ENCODE measurements around the gene R3HDM1.
A peak's percentile ranks its signal among the peaks of the same experiment; 100 is the strongest.
"Not testable (repeated sequence)": the region's sequence is repeated elsewhere in the genome, so short reads cannot be mapped to it uniquely, and the experiment has no call there.

Gene R3HDM1

DNA sequence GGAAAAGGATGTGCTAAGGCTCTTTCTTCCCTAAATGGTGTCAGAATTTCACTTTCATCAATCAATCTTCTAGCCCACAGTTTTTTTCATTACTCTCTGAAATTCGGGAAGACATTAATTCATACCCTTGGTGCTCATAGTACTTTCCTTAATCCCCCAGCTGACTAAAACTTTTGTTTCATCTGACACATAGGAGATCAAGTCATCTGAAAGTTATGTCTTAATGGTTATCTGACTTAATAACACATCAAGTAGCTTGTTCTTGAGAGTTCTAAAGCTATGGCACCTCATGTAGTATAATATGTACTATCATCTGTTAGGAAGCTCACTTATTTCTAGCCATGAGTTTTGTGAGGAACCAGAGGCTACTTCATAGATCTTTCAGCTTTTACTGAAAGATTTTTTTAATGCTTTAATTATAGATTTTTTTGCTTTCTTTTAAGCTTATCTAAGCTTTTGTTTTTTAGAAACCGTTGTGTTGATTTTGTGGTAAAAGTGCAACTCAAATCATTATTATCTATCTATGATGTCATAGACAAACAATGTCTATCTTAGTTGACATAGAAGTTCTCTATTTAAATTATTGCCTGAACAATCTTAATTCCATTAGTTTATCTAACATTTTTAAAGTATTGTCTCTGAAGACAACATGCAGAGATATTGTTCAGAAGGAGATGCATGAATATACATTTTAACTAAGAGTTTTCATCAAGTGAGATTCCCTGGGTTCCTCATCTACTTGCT lies 116.7 kb downstream of the R3HDM1 start:
- DNase-seq: no peak

DNA sequence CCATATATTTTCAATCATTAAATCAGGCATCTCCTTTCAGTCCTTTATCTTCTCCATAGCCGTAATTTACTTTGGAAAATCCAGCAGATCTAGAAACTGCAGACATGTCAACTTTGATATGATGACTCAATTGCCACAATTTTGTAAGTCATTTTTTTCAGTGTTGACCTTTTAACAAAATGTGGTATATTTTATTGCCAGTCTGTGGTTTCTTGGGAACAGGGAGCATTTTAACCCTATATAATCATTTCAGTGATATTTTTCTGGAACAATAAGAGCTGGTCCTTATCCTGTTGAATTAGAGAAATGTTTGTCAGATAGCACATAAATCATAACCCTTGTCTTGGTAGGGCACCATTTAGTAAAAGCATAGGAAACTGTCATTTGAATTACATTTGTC lies 119.4 kb downstream of the R3HDM1 start:
- DNase-seq: no peak

DNA sequence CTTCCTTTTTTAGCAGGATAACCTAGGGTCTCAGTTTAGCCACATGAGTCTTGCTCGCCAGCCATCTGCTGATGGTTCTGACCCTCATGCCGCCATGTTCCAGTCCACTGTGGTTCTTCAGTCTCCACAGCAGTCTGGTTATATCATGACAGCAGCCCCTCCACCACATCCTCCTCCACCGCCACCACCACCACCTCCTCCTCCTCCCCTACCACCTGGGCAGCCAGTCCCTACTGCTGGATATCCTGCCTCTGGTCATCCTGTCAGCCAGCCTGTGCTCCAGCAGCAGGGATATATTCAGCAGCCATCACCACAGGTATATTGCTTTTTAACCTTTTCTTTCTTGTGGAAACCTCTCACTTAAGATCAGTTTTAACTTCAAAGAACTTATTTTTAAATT lies 120.4 kb downstream of the R3HDM1 start:
- DNase-seq: no peak

DNA sequence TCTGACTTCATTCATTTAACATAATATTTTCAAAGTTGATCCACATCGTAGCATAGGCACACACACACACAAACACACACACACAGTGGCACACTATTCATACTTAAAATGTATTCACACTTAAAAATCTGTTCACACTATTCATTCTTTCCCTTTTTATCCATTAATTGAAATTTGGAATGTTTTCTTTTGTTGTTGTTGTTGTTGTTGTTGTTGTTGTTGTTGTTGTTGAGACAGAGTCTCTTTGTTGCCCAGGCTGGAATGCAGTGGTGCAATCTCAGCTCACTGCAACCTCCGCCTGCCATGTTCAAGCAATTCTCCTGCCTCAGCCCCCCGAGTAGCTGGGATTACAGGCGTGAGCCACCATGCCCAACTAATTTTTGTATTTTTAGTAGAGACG lies 123.0 kb downstream of the R3HDM1 start:
- not testable (repeated sequence) for DNase-seq

DNA sequence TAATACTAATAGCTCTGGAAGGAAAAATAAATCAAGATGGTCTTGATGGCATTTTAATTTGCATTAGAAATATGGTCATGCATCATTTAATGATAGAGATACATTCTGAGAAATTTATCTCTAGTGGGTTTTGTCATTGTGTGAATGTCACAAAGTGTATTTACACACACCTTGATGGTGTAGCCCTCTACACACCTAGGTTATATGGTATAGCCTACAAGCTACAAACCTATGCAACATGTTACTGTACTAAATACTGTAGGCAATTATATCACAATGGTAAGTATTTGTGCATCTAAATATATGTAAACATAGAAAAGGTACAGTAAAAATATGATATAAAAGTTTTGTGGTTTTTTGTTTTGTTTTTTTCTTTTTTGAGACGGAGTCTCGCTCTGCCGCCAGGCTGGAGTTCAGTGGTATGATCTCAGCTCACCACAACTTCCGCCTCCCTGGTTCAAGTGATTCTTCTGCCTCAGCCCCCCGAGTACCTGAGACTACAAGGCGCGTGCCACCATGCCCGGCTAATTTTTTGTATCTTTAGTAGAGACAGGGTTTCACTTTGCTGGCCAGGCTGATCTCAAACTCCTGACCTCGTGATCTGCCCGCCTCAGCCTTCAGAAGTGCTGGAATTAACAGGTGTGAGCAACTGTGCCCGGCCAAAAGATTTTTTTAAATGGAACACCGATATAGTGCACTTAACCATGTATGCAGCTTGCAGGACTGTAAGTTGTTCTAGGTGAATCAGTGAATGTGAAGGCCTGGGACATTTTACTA lies 126.7 kb downstream of the R3HDM1 start:
- DNase-seq: peak; percentile 60

DNA sequence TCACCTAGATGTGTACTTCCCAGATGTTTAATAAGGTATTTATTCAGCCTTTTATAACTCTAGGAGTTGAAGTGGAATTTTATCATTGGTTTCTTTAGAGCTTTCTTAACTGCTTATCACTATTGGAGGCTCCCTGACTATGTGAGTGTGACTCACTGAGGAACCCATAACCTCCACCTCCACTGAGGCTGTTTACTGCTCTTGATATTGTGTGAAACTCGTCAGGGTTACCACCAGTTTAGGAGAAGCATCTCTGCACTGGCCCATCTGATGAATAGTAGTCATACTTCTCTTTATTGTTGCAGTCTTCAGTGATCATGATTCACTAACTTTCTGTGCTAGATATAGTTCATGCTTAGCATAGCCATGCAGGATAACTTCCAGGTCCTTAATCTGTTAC lies 130.8 kb downstream of the R3HDM1 start:
- DNase-seq: no peak

DNA sequence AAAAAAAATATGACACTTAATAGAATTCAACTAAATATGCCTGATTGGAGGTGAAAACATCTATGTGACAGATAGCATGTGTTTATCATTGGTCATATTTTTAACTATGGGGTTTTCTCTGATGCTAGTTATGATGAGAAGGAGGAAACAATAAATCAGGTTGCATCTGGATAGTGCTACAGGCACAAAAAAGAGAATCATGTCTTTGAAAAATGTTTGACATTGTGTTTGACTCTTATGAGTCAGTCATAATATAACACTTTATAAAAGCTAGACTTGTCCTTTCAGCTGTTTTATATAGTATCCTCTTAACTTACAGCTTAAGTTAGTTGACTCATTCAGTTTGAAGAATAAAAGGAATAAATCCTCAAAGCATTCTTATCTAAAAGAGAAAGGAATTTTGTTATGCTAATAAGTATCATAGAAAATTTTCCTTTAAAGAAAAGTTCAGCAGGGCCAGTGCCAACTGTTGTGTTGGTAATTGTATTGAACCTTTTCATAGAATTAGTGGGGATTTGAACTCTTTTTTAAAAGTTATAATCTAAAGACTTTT lies 131.9 kb downstream of the R3HDM1 start:
- no peak for DNase-seq

DNA sequence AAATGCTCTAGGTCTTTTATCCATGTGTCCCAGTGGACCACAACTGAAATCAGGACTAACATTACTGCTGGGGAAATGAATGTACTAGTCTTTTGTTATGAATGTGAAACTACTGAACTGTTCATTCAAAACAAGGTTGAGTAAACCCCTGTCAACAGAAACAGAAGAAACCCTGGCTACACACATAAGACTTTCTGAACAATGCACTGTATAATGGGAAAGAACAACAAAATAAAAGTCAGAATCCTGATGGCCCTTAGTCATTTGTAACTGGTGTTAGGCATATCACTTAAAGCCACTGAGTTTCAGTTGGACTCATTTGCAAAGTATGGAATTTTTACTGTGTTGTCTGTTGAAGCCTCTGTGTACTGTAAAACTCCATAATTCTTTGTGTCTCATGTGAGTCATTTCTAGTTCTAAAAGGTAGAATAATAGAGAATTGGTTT lies 133.4 kb downstream of the R3HDM1 start:
- no peak for DNase-seq

DNA sequence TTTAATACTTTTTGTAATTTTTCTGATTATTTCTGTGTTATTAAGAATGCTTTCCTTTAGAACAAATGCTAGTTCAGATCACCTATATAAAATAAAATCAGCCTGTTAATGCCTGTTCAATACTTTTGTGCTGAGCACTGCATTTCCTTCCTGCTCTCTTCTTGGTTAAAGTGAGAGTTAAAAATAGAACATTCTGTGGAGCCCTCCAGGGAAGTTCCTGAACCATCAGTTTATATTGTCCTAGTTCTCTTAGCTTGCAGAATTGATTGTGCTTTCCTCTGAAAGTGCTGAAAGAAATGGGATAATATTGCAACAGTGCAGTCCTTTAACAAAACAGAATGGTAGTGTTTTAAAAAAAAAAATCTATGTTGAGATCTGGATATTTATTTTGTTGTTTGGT lies 135.8 kb downstream of the R3HDM1 start:
- no peak for DNase-seq

DNA sequence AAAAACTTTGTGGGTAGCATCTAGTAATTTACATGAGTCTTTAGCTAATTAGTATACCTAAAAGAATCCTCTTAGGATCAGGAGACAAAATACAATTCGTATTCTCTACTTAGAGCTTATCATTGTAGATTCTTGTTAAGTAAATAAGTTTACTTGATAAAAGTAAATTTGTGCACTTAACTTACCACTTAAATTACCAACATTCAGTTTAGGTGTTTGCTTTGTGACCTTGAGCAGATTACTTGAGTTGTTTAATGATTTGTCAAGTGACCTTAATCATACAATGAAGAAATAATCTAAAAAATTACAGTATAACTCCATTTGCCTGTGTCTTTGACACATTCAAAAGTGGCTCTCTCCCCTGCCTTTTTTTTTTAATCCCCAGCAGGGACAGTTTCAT lies 143.2 kb downstream of the R3HDM1 start:
- DNase-seq: no peak

DNA sequence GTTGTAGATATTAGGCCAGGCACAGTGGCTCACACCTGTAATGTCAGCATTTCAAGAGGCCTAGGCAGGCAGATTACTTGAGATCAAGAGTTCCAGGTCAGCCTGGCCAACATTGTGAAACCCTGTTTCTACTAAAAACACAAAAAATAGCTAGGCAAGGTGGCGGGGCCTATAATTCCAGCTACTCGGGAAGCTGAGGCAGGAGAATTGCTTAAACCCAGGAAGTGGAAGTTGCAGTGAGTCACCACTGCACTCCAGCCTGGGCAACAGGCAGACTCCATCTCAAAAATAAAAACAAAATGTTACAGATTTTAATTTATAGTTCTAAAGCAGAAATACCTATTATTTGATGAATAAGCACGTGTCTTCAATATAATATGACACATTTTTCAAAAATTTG lies 144.7 kb downstream of the R3HDM1 start:
- DNase-seq: no peak

DNA sequence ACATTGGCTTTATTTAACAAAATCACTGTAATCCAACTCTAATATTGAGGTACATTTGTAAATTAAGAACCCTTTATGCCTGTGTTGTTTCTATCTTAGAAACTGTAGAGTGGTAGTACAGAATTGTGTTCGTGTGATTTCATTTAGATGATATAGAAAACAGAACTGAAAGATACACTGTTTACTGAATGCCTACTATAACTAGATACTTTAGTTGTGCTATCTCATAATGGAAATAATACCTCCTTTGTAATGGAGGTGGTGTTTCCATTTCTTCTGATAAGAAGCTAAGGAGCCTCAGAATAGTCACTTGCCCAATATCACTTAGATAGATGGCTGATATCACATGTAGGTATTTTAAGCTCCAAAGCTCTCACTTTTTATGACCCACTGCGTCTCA lies 147.8 kb downstream of the R3HDM1 start:
- no peak for DNase-seq

DNA sequence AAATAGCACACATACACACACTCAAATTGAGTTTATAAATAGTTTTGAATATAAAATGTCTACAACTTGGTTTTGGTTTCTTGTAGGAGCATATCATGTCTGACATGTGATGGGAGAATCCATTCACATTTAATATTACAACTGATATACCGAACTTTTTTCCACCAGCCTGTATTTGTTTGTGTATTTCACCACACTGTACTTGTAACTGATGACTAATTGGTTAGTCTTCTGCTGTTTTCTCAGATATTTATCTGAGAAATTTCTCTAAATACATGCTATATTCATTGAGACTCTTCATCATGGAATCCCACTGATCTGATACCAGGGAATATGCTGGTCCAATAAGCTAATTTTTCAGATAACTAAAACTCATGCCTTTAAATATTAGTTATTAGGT lies 154.1 kb downstream of the R3HDM1 start:
- DNase-seq: no peak

DNA sequence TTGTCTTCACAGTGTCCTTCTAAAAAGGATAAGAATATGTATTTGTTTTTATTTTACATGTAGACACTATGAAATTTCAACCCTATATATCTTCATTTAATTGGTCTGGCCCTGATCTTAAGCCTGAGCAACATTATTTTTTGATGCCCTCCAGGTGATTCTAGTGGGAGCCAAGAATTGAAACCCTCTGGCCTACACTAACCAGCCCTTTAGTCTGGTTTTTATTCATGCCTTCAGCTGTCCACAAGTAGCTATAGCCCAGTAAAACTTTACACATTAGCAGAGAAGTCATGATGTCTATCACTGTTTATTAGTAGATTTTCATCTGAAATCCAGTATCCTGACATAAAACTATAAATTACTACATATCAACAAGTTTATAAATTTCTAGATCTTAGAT lies 157.7 kb downstream of the R3HDM1 start:
- no peak for DNase-seq

DNA sequence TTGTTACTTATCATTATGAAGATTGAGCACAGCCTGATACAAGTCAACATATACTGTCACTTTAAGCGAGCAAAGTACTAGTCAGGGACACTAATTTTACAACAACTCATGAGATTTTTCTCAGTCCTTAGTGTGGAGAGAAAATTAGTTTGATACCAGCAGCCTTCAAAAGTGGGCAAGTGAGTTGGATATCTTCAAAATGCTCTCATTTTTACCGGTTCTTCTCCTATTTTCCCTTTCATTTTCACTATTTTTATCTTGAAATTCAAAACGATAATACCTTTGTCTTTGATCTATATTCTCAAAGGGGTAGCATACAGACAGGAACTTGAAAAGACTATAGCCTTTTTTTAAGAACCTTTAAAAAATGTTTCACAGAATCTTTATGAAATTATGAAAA lies 158.4 kb downstream of the R3HDM1 start:
- no peak for DNase-seq

DNA sequence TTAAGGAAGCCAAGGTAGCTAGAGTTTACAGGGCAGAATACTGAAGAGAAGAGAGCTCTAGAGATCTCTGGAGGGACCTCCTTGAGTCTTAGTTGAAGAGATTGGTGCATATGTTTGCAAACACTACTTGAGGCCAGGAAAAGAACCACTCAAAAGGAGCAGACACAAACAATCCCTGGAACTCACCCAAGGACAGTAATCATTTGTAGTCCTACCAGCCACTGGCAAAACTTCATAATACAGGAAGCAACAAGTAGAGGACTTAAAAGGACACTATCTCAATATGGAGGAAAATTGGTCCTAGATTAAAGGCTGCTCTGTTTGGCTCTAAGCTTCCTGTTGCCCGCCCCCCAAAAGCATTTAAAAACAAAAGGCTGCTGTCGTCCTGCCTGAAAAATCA lies 163.4 kb downstream of the R3HDM1 start:
- no peak for DNase-seq

DNA sequence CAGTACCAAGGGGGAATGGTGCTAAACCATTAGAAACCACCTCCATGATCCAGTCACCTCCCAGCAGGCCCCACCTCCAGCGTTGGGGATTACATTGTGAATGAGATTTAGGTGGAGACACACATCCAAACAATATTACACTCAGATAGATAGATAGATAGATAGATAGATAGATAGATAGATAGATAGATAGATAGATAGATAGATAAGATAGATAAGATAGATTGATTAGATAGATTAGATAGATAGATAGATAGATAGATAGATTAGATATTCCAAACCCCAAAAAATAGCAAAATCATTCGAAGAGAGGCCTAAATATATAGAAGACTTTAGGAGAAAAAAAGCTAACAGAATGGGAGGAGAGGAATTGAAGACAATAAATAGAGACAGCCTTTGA lies 167.6 kb downstream of the R3HDM1 start:
- DNase-seq: no peak

DNA sequence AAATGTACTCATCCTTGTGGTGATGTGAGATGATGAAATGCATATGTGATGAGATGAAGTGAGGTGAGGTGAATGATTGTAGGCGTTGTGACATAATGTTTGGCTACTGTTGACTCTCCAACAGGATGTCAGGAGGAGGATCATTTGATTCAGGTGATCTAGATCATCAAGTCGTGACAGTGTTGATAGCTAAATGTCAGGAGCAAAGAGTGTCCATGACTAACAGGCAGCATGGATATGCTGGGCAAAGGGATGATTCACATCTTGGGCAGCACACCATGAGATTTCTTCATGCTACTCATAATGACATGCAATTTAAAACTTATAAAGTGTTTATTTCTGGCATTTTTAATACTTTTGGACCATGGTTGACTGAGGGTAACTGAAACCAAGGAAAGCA lies 170.2 kb downstream of the R3HDM1 start:
- DNase-seq: no peak

DNA sequence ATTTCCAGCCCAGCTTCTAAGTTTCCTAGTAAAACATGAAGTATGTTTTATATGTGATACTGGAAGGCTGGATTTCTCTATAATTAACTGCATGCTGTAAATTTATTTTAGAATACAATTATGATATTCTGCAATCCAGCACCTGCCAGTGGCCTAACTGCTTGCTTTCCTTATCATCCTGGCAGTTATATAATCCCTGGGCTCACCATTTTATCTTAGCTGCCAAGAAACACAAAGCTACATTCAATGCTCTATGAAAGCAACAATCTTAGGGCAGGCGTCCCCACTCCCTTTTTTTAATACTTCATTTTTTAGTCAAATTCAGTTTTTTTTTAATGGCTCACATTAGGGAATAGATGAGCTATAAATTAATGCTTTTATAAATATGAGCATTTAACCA lies 172.0 kb downstream of the R3HDM1 start:
- DNase-seq: no peak

DNA sequence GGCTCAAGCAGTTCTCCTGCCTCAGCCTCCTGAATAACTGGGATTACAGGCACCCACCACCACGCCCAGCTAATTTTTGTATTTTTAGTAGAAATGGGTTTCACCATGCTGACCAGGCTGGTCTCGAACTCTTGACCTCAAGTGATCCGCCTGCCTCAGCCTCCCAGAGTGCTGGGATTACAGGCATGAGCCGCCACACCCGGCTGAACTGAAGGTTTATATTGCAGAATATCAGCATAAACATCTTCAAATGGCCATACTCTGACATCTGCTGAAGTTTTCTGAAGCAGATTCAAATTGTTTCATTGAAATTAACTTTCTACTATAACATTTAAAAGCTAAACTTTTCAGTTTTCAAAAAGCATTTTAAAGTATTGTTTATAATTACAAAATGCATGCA lies 172.8 kb downstream of the R3HDM1 start:
- not testable (repeated sequence) for DNase-seq

DNA sequence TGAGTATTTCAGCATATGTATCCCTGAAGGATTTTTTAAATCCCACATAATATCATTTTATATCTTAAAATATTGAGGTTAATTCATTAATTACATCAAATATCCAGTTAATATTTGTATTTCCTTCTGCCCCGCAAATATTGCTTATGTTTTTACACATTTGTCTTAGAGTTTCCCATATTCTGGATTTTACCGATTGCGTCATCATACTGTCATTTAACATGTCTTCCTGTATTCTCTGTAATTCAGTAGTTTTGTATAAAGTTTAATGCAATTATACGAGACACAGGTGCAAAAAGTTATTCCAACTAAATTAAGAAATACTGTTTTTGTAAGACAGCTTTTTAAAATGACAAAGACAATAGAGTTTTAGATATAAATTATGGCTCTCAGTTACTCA lies 176.9 kb downstream of the R3HDM1 start:
- no peak for DNase-seq

DNA sequence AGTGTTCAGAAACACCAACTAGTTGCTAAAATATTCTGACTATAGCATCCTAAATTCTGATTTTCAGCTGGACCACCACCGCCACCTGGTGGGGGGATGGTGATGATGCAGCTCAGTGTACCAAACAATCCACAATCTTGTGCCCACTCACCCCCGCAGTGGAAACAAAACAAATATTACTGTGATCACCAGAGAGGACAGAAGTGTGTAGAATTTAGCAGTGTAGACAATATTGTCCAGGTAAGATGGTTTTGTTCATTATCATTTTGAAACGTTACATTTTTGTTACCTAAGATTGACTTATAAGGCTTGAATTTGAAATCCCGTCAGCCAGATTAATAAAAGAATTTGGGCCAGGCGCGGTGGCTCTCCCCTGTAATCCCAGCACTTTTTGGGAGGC lies 178.7 kb downstream of the R3HDM1 start:
- peak; percentile 80 for DNase-seq

DNA sequence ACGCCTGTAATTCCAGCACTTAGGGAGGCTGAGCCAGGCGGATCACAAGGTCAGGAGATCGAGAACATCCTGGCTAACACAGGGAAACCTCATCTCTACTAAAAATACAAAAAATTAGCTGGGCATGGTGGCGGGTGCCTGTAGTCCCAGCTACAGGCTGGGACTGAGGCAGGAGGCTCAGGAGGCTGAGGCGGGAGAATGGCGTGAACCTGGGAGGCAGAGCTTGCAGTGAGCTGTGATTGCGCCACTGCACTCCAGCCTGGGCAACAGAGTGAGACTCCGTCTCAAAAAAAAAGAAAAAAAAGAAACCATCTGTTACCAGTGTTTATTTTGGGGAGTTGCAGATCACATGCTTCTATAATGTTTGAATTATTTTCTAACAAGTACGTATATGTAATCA lies 183.8 kb downstream of the R3HDM1 start:
- not testable (repeated sequence) for DNase-seq

DNA sequence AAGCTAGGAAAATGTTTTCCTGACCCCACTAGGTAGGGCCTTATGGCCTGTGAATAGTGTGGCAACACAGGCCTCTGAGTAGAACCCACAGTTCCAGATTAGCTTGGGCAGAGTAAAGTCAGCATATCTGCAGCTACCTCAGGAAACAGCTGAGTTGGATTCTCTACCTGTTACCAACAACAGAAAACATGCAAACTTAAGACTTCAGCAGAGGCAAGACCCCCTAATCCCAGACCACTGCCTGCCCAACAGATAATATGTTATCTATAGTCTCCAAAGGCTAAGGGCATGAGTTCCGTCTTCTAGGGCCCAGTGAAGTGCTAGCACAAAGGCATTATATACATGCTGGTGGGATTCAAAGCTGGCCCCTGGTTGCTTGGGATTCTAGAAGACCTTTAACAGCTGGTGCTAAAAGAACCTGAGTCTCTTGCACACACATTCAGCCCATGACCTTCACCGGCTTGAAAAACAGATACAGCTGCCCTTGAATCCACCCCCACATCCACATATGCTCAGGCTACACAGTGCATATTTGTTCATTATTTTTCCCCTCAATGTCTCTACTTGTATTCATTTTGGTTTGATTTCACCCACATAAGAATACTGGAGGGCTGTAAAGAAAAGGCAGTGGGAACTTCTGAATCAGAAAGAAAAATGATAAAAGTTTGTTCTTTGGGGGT lies 196.9 kb downstream of the R3HDM1 start:
- DNase-seq: no peak

Measured in activated CD8-positive, alpha-beta memory T cell treated with anti-CD3 and anti-CD28 coated beads, Interleukin-2, amount 50 U/mL, for 4 hours (primary cell).